Cardiac muscle cell (in vitro differentiated cells and primary cell): ENCODE measurements around the gene COL16A1. TPM values are rescaled to one million over a fixed set of nuclear protein-coding genes. Genes with fewer than 3 reads are reported as not detected.

ENCODE experiments used
- DNase-seq, 2 donors: peaks; one replicate each; pipeline versions ENCODE4 v3.0.0 to v3.0.0-alpha.2; 2010 to 2017; ENCODE audit warnings: low read depth in 1 of 2, low spot score in 1 of 2
- H3K27ac ChIP-seq: fragments of 200-600 bp; sonication (generic); 2 replicates; pipeline ENCODE4 v1.5.1; 2016
- H3K27me3 ChIP-seq: fragments of 200-600 bp; sonication (generic); 2 replicates; pipeline ENCODE4 v1.6.0; 2016; ENCODE audit warnings: control low read depth
- H3K36me3 ChIP-seq: fragments of 200-600 bp; sonication (generic); 2 replicates; pipeline ENCODE4 v1.5.1; 2016; ENCODE audit warnings: control low read depth
- H3K4me1 ChIP-seq: fragments of 200-600 bp; sonication (generic); 2 replicates; pipeline ENCODE4 v1.8.1; 2017; ENCODE audit warnings: low read depth, mild to moderate bottlenecking, mixed run types
- H3K4me3 ChIP-seq: fragments of 200-600 bp; sonication (generic); 2 replicates; pipeline ENCODE4 v1.5.1; 2016; ENCODE audit warnings: mild to moderate bottlenecking
- H3K9me3 ChIP-seq: fragments of 200-600 bp; sonication (generic); 2 replicates; pipeline ENCODE4 v1.5.1; 2017; ENCODE audit warnings: low read depth, mild to moderate bottlenecking, control low read depth
- CTCF ChIP-seq: IDR thresholded peaks from 2 replicates; pipeline ENCODE4 v1.5.1; 2012; ENCODE audit warnings: low read depth, mild to moderate bottlenecking, low read length
- polyA plus RNA-seq: library from polyadenylated mRNA; unstranded; fragments of >200 nt; fragmentation: Nextera tagmentation; extraction: Ambion mirVana; gene quantifications from 2 replicates; pipeline ENCODE4 v1.2.1, GENCODE V29; 2016
- total RNA-seq: library from RNA; depleted of rRNA; stranded (reverse); fragments of >200 nt; gene quantifications from 2 replicates; pipeline ENCODE4 v1.2.3, GENCODE V29; 2016

COL16A1 gene
- total and polyA plus RNA-seq, 2 experiments from 2014 or later: 119 to 120 TPM

DNA sequence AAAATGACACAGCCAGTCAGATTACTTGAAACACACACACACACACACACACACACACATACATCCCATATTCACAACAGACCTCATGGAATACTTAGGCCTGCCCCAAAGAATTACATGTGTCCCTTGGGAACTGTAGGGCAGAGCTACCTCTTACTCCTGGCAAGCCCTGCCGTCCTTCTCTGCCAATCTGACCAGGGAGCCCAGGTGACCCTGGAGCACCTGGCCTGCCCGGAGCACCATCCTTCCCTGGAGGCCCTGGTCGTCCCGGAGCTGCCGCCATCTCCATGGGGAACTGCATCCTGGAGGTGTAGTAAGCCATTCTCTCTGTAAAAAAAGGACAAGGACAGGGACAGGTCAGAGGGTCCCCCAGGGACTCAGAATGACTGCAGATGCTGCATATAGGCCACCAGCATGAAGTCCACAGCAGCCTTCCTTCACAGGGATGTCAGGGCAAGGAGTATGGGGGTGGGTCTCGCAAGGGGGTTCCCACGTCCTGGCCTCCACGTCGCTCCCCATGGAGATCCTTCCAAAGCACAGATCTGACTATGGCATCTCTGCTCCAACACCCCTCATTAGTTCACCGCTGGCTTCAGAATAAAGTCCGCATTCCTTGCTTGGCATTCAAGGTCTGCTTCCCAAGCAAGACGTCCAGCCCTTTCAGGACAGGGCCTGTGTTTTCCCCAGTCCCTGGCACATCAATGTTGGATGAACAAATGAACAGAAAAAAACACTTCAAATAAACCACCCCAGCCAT lies 49.9 kb downstream of the COL16A1 start:
- Histone ChIP-seq H3K27me3 (no peaks in the 10 kb centered on the region), H3K9me3 (no peaks in the 10 kb centered on the region), H3K4me3 (no peak overlapping the region), H3K4me1 (peaks cover 4% of the 10 kb centered on the region), H3K27ac (no peak overlapping the region), H3K36me3 (no peaks in the 10 kb centered on the region)
- no peak for TF ChIP-seq CTCF
- no peak for DNase-seq

DNA sequence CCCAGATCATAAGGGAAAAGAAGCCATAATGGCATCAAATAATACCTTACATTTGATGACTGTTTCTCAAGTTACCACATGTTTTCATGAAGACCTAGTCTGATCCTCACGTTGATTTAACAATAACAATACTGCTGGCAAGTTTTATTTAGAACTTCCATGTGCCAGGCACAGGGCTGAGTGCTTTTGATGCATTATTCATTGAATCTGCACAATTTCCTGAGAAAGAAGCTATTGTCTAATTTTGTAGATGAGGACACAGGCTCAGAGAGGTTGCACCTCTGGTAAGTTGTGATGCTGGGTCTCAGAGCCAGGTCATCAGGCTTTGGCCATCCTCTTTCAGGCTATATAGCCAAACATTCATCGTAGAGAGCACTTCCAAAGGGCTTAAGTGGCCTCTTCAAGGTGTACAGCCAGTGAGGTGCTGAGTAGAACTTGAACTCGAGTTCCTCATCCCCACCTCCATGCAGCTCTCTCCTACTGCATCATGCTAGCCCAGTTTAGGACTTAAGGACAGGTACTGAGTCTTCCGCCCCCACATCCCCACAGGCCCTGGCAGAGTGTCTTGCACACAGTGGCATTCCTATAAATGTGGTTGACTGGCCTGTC lies 50.8 kb downstream of the COL16A1 start:
- no peak for DNase-seq
- no peaks in the 10 kb centered on the region for H3K36me3 ChIP-seq

DNA sequence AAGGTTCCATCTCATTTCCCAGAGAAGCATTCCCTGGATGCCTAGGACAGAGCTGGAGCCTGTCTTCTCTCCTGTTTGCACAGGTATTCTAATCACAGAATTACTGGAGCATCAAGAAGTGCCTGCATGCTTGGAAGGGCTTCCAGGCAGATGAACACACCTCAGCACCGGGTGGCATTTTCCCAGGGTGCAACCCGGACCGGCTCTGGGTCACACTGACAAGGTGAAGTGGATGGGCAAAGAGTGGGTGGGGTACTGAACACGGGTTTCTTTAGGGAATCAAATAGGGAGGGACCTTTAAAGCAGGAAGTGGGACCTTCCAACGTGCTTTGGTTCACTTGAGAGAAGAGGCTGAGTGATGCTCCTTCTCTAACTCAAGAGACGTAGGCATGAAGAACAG lies 52.1 kb downstream of the COL16A1 start:
- no peak for DNase-seq
- peaks cover 15% of the 10 kb centered on the region for H3K4me1 ChIP-seq
- H3K4me3 ChIP-seq: no peak overlapping the region
- no peaks in the 10 kb centered on the region for H3K36me3 ChIP-seq
- TF ChIP-seq CTCF: no peak
- H3K27me3 ChIP-seq: no peaks in the 10 kb centered on the region
- no peak overlapping the region for H3K27ac ChIP-seq
- H3K9me3 ChIP-seq: no peaks in the 10 kb centered on the region

More for the DNA sequence above, 50.8 kb downstream of the COL16A1 start:
- Histone ChIP-seq H3K4me1 (peaks cover 11% of the 10 kb centered on the region), H3K9me3 (no peaks in the 10 kb centered on the region), H3K27me3 (no peaks in the 10 kb centered on the region), H3K27ac (no peak overlapping the region), H3K4me3 (no peak overlapping the region)
- TF ChIP-seq CTCF: no peak

GRCh38 chr1:31651089-31651420 lies 52.8 kb downstream of the COL16A1 start:
- Histone ChIP-seq H3K27me3 (no peaks in the 10 kb centered on the region), H3K4me3 (no peak overlapping the region), H3K9me3 (no peaks in the 10 kb centered on the region), H3K36me3 (no peaks in the 10 kb centered on the region), H3K4me1 (peaks cover 15% of the 10 kb centered on the region), H3K27ac (peak overlapping the region; percentile 58)
- DNase-seq: no peak
- TF ChIP-seq CTCF: no peak

GRCh38 chr1:31650161-31651088 lies 53.4 kb downstream of the COL16A1 start:
- no peak for DNase-seq
- H3K4me1 ChIP-seq: peaks cover 15% of the 10 kb centered on the region
- peak overlapping the region; percentile 58 for H3K27ac ChIP-seq
- no peak for TF ChIP-seq CTCF
- no peak overlapping the region for H3K4me3 ChIP-seq
- H3K27me3 ChIP-seq: no peaks in the 10 kb centered on the region
- H3K36me3 ChIP-seq: no peaks in the 10 kb centered on the region
- no peaks in the 10 kb centered on the region for H3K9me3 ChIP-seq
